Stimulated activated CD4-positive, alpha-beta T cell treated with anti-CD3 and anti-CD28 coated beads, Interleukin-2, amount 100 ng/mL, for 4 hours (primary cell): ENCODE data around the gene USP36.

Experiments
- DNase-seq: peaks from one replicate; pipeline ENCODE4 v3.0.0-alpha.2; 2020; ENCODE audit warnings: low read depth

Gene USP36

DNA sequence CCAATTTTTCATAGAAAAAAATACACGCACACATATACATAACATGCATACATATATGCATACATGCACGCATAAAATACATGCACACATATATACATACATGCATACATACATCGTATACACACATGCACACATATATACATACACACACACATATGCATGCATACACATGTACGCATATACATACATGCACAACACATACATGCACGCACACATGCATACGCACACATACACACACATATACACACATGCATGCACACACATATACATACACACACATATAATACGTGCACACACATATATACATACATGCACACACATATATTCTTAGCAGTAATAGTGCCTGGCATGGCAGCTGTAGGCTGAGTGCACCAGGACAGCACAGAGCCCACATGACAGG is 24.9 kb downstream of the USP36 start:
- no peak for DNase-seq

DNA sequence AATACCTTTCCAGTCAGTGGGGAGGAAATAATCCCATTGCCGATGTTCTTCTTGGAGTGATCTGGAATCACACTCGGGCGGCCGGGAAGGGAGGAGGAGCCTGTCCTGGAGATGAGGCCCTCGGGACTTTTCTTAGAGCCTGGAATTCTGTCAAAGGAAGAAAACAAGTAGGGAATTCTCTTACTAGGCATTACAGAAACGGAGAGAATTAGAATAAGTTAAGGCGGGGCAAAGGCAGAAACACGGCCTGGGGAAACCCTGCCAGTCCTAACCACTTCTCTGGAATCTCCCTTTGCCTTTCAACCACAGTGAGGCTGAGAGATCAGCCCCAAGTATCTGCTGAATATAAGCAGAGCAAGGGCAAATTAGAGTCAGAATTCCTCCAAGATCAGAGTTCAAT is 27.8 kb downstream of the USP36 start:
- no peak for DNase-seq

DNA sequence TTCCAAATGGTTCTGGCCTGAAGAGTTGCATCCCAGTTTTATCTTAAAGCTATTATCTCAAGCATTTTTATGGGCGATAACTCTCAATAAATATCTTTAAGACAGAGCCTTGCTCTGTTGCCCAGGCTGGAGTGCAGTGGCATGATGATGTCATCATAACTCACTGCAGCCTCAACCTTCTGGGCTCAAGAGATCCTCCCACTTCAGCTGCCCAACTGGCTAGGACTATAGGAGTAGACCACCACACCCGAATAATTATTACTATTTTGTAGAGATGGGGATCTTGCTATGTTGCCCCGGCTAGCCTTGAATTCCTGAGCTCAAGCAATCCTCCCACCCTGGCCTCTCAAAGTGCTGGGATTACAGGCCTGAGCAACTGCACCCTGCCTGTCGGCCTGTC is 32.5 kb downstream of the USP36 start:
- DNase-seq: no peak

DNA sequence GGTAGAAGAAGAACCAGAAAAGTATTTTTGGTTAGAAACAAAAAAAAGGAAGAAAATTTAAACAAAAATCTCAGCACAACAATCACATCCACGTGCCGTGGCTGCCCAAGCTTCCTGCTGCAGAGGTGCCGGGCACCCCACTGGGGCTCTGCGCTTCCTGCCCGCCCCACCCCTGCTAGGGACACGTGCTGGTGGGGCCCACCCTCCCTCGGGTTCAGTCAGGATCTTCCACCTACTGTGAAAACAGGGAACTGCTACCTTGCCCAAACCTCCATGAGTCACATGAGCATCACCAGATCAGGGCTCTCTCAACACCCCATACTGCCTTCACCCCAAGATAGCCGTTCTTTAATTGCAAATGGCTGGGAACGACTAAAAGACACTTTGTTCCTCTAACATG is 34.2 kb downstream of the USP36 start:
- no peak for DNase-seq

DNA sequence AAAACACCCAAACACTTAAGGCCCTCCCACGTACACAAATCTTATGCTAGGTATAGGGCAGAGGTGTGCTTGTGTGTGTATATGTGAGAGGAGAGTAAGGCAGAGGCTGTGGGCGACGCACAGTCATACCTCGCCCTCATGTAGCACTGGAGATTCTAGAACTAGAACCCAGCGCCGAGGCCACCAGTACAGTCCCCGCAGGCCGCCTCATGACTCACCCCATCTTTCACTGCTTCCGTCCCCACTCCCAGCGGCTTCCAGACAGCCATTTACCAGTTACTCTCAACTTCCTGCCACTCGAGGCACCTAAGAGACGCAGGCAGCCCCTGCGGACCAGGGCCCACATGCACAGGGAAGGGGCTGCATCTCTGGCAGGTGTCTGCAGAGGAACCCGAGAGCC is 35.3 kb downstream of the USP36 start:
- peak; percentile 51 for DNase-seq

DNA sequence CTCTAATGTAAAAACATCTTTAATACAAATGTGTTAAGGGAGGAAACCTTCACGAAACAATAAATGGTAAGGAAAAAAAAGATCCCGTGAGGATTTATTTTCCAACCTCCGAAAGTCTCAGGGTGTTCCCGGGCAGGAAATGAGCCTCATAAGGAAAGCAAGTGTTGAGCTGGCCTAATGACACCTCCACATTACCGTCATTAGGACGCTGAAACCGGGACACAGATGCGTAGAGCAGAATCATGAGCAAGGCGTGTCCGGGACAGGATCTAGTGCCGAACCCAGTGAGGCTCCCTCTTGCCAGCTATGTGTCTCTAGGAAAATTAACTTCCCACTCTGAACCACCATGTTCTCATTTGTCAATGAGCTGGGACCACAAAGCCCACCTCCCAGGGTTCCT is 35.8 kb downstream of the USP36 start:
- no peak for DNase-seq

DNA sequence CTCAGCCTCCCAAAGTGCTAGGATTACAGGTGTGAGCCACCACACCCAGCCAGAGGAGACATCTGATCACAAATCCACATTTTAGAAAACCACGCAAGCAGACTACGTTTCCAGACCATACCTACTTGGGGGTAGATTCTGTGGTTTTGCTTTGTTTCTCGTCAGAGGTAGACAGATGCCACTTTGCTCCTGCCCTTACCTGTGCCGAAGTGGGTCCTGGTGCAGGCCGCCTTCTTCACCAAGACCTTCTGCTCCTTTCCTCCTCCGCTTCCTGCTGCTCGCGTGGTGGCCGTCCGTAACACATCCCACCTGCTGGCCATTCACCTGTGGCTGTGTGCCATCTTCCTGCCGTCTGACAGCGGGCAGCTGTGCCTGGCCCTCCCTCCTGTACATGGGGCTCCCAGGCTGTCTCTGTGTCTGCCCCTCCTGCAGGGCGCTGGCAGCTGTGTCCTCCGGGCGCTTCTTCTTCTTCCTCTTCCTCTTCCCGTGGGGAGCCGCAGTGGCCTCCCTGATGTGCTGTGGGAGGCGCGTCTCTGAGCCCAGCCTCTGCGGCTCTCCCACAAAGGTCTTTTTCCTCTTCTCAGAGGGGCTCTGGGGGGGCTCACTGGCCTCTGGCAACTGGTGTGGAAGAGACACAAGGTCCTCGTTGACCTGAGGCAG is 37.3 kb downstream of the USP36 start:
- DNase-seq: no peak

DNA sequence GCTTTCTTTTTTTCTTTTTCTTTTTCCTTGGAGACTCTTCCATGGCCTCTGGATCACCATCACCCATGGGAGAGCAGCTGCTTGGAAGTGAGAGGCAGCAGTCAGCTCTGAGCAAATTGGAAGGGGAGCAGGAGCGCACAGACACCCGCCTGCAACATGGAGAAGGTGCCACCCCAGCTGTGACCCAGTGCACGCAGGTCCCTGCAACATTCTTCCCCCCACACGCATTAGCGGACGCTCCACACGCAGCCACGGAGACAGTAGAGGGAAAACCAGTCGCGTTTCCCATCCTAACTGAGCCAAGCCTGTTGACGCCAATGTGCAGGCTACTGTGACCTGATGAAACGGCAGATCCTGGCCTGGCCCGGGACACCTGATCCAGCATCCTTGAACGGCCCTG is 38.2 kb downstream of the USP36 start:
- DNase-seq: no peak

DNA sequence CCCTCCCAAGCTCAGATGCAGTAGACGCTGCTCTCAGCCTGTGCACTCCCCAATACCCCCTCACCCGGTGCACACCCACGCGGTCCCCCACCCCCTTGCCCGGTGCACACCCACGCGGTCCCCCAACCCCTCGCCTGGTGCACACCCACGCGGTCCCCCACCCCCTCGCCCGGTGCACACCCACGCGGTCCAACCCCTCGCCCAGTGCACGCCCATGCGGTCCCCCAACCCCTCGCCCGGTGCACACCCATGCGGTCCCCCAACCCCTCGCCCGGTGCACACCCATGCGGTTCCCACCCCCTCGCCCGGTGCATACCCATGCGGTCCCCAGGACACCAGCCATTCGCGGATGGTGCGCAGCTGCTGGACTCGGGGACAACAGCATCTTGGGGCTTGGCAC is 38.6 kb downstream of the USP36 start:
- DNase-seq: no peak

DNA sequence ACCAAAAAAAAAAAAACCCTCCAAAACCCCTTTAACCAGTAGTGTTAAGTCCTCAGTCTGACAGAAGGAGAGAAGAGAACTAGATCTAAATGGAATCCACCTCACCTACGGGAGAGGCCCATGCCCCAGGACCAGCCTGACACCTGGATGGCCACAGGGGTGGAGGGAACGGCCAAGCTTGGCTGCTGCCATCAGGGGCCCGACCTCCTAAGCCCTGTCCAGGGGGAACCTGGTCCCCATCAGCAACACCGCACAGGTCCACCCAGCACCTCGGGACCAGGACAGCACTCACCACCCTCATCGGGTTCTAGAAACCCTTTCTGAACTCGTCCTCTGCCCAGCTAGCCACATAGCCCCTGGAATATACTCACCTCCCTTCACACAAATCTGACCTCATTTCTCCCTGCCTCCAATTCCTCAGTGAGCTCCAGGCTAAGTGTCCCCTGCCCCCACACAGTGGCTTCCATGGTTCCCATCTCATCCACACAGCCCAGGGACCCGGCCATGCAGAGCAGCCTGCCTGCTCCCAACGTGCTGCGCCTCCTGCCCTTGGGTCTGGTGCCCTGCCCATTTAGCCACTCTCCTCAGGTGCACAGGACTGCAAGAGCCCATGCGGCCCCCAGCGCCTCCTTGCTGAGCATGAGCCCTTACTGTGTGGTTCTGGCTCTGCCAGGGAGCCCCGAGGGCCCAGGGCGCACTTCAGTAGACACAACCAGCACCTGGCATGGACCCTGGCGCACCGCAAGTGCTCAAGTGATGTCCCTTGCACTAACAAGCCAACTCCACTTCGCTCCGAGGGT is 40.3 kb downstream of the USP36 start:
- DNase-seq: no peak

DNA sequence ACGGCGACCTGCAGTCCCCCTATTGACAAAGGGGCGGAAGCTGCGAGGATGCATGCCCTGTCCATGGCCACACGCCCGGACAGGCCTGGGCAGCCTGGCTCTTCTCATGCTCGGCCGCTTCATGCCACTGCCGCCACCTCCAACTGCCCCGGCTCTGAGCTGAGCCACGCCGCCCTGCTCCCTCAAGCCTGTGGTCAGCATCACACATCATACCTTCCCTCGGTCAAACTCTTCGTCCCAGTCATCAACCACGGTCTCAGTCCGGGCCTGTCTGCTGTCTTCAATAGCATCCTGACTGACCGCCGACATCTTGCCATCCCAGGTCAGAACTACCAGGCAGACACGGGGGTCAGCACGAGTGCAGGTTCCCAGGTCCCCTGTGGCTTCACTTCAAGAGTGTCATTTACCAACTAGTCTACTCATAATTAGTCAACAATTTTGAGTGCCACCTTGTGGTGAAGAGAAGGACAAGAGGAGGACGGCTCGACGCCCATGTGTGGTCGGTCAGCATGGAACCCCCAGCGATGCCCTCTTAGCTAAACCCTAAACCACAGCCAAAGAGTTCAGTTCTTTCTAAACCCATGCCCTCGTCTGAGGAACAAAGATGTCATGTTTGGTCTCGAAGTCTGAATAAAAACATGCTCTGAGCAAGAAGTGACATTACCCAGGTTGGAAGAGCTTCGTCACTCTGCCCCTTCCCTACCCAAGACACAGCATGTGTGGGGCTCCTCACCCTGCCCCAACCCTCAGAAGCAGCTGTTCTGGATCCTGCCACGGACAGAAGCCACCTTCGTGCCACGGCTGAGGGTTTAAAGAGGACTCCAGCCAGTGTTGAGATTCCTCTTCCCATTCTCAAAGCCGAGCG is 41.7 kb downstream of the USP36 start:
- DNase-seq: no peak

DNA sequence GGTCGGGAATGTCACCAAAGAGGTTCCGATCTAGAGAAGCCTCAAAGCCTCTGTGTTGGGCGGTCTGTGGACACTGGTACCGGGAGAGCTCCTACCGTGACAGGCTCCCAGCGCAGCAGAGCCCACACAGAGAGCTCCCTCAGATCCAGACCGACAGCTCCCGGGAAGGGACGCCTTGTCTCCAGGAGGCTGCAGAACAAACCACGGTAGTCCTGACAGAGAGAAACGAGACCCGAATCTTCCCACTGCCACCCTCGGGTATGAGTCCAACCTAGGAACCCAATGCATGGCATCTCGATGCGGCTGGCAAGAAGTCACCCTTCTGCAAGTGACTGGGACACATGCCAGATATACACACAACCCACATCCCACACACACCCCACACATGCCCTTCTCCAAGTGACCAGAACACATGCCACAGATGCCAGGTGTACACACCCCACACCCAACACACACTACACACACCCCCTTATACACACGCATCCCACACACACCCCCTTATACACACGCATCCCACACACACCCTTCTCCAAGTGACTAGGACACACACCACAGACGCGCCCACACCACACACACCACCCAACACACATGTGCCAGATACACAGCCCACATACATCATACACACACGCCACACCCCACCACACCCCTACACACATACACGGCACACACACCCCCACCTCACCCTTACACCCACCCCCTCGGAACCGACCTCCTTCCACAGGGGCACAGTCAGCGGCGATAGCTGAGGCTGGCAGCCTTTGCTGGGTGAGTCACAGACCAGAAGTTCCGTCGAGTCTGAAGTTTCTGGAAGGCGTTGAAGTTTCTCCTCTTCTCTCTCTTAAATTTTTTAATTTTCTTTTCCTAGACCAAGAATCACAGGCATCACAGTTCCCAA is 42.7 kb downstream of the USP36 start:
- no peak for DNase-seq

DNA sequence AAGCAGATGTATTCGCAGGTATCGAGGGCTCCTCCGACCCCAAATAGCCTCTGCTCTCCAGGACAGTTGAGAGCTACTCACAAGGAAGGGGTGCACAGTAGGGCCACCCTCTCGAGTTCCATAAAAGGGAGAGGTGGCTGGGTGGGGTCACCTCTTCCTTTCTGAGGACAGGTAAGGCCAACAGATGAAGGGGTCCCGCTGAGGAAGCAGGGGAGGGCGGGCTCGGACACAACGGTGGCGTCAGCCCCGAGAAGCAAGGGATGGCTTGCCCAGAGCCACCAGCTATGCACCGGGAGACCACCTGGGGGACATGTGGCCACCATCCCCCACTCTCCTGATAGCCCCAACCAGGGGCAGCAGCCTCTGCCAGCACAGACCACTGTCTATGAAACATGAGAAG is 43.4 kb downstream of the USP36 start:
- no peak for DNase-seq

DNA sequence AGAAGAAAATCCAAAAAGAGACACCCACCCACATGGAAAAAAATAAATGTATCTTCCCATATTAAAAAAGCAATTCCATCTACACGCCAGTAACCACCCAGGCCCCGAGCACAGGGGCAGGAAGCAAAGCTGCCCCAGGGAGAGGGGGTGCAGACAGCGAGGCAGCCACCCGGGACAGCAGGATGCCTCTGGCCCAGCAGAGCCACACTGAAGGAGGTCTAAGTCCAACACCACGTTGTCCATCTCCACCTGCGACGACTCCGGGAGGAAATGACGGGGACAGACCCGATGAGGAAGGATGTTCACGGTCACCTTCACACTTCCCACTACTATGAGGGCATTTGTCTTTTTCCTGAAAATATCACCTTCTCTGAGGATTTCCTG is 44.1 kb downstream of the USP36 start:
- DNase-seq: no peak

DNA sequence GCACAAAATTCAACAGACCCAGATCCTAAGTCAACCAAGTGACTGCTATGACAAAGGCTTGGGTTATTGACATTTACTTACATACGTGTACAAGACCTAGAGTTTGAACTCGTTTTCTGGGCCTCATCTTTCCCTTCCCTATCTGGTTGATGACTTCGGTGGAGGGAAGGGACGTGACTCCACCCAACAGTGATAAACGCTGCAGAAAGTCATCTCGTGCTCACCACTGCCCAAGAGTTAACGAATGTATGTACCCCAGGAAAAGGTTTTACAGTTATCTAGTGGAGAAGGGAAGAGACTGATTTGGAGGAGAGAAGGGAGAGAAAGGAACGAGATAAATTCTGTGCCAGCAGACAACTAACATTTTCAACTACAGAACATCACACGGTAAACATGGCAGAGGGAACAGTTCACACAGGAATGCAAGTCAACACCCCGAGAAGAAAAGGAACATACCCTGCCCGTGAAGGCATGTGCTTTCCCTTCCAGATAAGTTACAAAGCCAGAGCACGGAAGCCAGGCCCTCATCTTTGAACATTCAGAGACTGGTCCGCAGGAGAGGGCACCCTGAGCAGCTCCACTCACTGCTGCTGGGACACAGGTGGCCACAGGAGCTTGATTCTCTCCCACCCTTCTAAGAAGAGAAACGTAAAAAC is 44.6 kb downstream of the USP36 start:
- DNase-seq: no peak

DNA sequence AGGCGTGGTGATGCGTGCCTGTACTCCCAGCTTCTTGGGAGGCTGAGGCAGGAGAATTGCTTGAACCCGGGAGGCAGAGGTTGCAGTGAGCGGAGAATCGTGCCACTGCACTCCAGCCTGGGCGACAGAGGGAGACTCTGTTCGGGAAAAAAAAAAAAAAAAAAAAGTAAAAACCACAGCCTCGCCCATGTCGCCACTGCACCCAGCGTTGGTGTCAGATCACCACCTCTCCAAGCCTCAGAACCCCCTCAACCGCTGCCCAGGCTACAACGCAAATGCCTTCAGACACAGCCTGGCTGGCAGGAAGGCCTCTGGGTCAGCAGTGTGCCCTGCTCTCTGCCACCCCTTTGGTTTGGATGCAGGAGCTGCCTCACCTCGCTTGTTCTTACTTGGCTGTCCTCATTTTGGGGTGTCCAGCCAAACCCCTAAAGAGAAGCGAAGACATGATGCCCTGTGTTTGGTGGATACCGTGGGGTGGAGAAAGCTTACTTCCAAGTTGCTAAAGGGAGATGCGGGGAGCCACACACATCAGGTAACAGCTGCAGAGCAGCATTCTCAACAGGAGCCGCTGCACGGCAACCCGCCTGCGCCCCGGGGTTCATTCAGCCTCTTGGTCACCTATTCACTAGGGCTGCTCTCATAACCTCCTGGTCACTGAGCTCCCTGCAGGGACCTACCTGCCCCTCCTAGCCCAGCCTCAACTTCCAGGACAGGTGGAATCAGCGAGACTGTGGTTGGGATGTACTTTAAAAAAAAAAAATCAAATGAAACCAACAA is 45.6 kb downstream of the USP36 start:
- no peak for DNase-seq

DNA sequence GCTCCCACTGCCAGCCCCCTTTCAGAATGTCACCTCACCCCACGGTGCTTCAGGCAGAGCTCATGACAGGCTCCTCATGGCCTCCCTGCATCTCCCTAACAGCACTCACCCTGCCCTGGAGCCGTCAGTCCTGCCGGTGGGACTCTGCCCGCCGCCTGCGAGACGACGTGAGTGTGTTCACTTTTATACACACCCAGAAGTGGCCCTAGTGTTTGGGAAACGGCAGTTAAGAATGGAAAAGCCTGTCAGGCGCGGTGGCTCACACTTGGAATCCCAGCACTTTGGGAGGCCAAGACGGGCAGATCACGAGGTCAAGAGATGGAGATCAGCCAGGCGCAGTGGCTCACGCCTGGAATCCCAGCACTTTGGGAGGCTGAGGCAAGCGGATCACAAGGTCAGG is 46.2 kb downstream of the USP36 start:
- DNase-seq: no peak

DNA sequence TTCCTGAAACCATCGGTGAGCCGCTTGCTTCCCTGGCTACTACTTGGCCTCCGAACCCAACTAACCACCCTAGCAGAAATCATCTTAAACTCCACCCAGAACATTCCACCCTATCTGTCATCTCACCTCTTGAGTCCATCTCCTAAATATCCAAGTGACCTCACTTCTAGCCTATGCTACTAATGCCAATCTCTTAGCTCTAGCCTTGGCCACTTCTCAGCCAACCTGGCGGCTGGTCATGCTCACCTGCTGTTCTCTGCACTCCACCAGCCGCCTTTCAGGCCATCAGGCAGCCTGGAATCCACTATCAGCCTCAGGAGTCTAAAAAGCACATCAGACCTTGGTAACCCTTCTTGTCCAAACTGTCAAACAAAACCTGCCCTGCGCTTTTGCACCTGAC is 46.6 kb downstream of the USP36 start:
- DNase-seq: no peak

DNA sequence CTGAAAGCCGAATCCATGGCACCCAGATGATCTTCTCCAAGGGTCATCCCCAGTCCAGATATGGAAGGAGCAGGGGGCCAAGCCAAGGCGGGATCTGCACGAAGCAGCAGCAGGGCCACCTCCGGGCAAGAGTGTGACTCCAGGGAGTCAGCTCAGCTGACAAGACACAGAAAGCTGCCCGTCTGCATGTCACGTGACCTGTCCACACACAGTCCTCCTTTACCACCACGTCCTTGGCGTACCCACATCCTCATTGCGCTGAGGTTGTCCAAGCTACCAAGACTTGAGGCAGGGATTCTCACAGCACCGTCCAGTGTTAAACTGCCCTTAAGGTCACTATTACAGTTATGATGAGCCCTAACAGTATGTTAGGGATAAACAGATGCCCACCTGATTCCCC is 47.2 kb downstream of the USP36 start:
- DNase-seq: no peak

DNA sequence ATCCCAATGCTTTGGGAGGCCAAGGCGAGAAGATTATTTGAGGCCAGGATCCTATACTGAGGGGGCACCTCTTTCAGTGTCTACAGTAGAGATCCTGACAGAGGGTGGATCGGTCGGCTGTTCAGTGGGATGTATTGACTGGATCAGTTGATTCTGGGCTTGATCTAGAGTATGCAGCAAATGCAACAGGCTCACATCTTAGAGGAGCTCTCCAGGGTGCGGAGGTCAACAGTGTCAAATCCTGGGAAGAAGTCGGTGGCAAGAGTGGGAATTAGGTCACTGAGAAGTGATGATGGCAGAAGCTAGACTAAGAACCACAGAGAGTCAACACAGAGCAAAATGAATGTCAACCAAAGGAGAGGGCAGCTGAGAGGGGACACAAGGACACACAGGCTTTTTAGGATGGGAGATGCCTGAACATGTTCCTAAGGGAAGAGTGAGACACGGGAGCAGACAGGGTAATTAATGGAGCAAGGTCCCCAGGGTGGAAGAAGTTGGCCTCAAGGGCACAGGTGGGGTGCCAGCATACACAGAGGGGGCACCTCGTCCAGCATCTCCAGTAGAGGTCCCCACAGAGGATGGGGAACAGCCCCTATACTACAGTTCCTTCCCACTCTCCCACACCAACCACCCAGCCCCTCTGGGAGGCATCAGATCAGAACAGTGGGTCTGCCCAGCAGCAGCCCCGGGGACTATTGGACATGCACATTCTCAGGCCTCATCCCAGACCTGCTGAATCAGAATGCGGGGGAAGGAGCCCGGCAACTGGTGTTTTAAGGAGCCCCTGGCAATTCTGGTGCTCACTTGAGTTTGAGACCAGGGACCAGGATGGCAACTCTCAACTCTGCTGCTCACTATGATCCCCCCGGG is 48.5 kb downstream of the USP36 start:
- no peak for DNase-seq
